GM04503 (cell line): ENCODE results near the gene TBL1X.
A peak's percentile ranks its signal among the peaks of the same experiment; 100 is the strongest.

Experiments
- DNase-seq: peaks from one replicate; pipeline ENCODE4 v3.0.0-alpha.2; 2012; ENCODE audit warnings: low read depth

The TBL1X gene

GRCh38 chrX:9498236-9498635 is 33.4 kb downstream of the TBL1X start:
- no peak for DNase-seq

GRCh38 chrX:9500584-9500983 is 35.7 kb downstream of the TBL1X start:
- no peak for DNase-seq

GRCh38 chrX:9501362-9501761 is 36.5 kb downstream of the TBL1X start:
- no peak for DNase-seq

- no peak for DNase-seq
These were observed 38.4 kb downstream of the TBL1X start for GRCh38 chrX:9503261-9503660.

- no peak for DNase-seq
These were observed 45.5 kb downstream of the TBL1X start for GRCh38 chrX:9510366-9510765.

- no peak for DNase-seq
These were observed 46.1 kb downstream of the TBL1X start for GRCh38 chrX:9510980-9511379.

GRCh38 chrX:9515489-9515888 is 50.6 kb downstream of the TBL1X start:
- no peak for DNase-seq

GRCh38 chrX:9515973-9516538 is 51.2 kb downstream of the TBL1X start:
- no peak for DNase-seq

GRCh38 chrX:9516635-9517034 is 51.8 kb downstream of the TBL1X start:
- DNase-seq, result no peak

GRCh38 chrX:9518051-9518450 is 53.2 kb downstream of the TBL1X start:
- no peak for DNase-seq

- no peak for DNase-seq
These were observed 54.0 kb downstream of the TBL1X start for GRCh38 chrX:9518889-9519288.

GRCh38 chrX:9519546-9520216 is 54.8 kb downstream of the TBL1X start:
- DNase-seq, result no peak

- DNase-seq, result no peak
These were observed 55.3 kb downstream of the TBL1X start for GRCh38 chrX:9520217-9520590.

- no peak for DNase-seq
These were observed 57.7 kb downstream of the TBL1X start for GRCh38 chrX:9522378-9523155.

- DNase-seq, result no peak
These were observed 60.8 kb downstream of the TBL1X start for GRCh38 chrX:9525511-9526248.

GRCh38 chrX:9526965-9527364 is 62.1 kb downstream of the TBL1X start:
- DNase-seq, result no peak

GRCh38 chrX:9528498-9528897 is 63.6 kb downstream of the TBL1X start:
- DNase-seq, result no peak

- DNase-seq, result no peak
These were observed 64.4 kb downstream of the TBL1X start for GRCh38 chrX:9529223-9529622.

- peak; percentile 78 for DNase-seq
These were observed 66.0 kb downstream of the TBL1X start for GRCh38 chrX:9530848-9531274.

GRCh38 chrX:9532349-9532748 is 67.5 kb downstream of the TBL1X start:
- no peak for DNase-seq

- no peak for DNase-seq
These were observed 68.8 kb downstream of the TBL1X start for GRCh38 chrX:9533611-9534010.

GRCh38 chrX:9534686-9535085 is 69.8 kb downstream of the TBL1X start:
- peak; percentile 23 for DNase-seq

GRCh38 chrX:9535101-9535500 is 70.2 kb downstream of the TBL1X start:
- DNase-seq, result no peak
